HUES48 (cell line): ENCODE results near the gene IKZF2.

Experiments used
- H3K27ac ChIP-seq: one replicate; pipeline ENCODE4 v1.7.0; 2013; ENCODE audit warnings: low read depth, low read length, inconsistent platforms
- H3K27me3 ChIP-seq: 2 replicates; pipeline ENCODE4 v1.6.1; 2013; ENCODE audit warnings: mild to moderate bottlenecking, low read length; ENCODE audit not compliant: control insufficient read depth, insufficient read depth
- H3K36me3 ChIP-seq: 2 replicates; pipeline ENCODE4 v1.6.1; 2013; ENCODE audit warnings: low read length; ENCODE audit not compliant: control insufficient read depth, insufficient read depth
- H3K4me1 ChIP-seq: 2 replicates; pipeline ENCODE4 v1.6.1; 2013; ENCODE audit warnings: mild to moderate bottlenecking, low read length; ENCODE audit not compliant: control insufficient read depth, insufficient read depth
- H3K4me3 ChIP-seq: 2 replicates; pipeline ENCODE4 v1.5.1; 2013; ENCODE audit warnings: mild to moderate bottlenecking, low read depth, low read length
- H3K9ac ChIP-seq: 2 replicates; pipeline ENCODE4 v1.6.1; 2013; ENCODE audit warnings: mild to moderate bottlenecking, low read depth, low read length, moderate library complexity
- H3K9me3 ChIP-seq: 2 replicates; pipeline ENCODE4 v1.6.1; 2013; ENCODE audit warnings: low read length; ENCODE audit not compliant: control insufficient read depth, insufficient read depth

Gene IKZF2

GRCh38 chr2:212957624-212958023 lies 193.8 kb downstream of the IKZF2 start:
- Histone ChIP-seq H3K27ac (no peak overlapping the region), H3K36me3 (no peaks in the 10 kb centered on the region), H3K4me1 (no peaks in the 10 kb centered on the region), H3K27me3 (no peaks in the 10 kb centered on the region), H3K4me3 (no peak overlapping the region), H3K9me3 (no peaks in the 10 kb centered on the region), H3K9ac (no peak overlapping the region)

- no peaks in the 10 kb centered on the region for H3K4me1 ChIP-seq
- H3K4me3 ChIP-seq: no peak overlapping the region
- no peak overlapping the region for H3K27ac ChIP-seq
- no peaks in the 10 kb centered on the region for H3K27me3 ChIP-seq
- H3K9me3 ChIP-seq: no peaks in the 10 kb centered on the region
- H3K36me3 ChIP-seq: no peaks in the 10 kb centered on the region
- no peak overlapping the region for H3K9ac ChIP-seq
Observed at GRCh38 chr2:212956665-212957607, 194.5 kb downstream of the IKZF2 start.

- Histone ChIP-seq H3K4me3 (no peak overlapping the region), H3K36me3 (no peaks in the 10 kb centered on the region), H3K9ac (no peak overlapping the region), H3K9me3 (no peaks in the 10 kb centered on the region), H3K27ac (no peak overlapping the region), H3K4me1 (no peaks in the 10 kb centered on the region), H3K27me3 (no peaks in the 10 kb centered on the region)
Observed at GRCh38 chr2:212953170-212953920, 198.1 kb downstream of the IKZF2 start.

- H3K9me3 ChIP-seq: no peaks in the 10 kb centered on the region
- H3K4me1 ChIP-seq: 0 out of 2 replicates have a peak, but pooled peaks cover 6% of the 10 kb centered on the region
- no peaks in the 10 kb centered on the region for H3K36me3 ChIP-seq
- no peak overlapping the region for H3K4me3 ChIP-seq
- no peak overlapping the region for H3K9ac ChIP-seq
- no peaks in the 10 kb centered on the region for H3K27me3 ChIP-seq
- no peak overlapping the region for H3K27ac ChIP-seq
Observed at GRCh38 chr2:212949786-212950185, 201.6 kb downstream of the IKZF2 start.
